GM12872 (cell line): ENCODE results near the gene NHS.

Experiments used
- CTCF ChIP-seq: IDR thresholded peaks from 3 replicates; pipeline ENCODE4 v1.5.1; 2011; ENCODE audit warnings: low read depth, mild to moderate bottlenecking, low read length, moderate library complexity; ENCODE audit not compliant: insufficient read depth

NHS gene

DNA sequence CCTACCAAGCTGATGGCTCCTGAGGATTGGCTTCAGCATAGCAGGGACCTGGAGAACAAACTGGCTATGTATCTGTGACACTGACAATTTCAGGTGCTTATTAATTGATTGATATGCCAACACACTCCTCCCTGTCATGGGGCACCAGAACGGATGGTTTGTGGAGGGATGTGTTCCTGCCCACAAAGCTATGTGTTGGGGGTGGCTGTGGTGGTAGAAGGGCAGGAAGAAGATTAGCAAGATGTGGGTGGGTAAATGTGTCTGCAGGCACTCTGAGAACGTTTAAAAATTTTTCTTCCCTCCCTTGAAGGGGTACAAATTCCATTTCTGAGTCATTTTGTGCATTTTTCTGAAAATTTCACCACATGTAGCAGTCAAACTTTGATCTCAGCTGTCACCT is 307.3 kb downstream of the NHS start:
- TF ChIP-seq CTCF, result no peak

GRCh38 chrX:17685026-17685425 is 310.0 kb downstream of the NHS start:
- TF ChIP-seq CTCF, result no peak

DNA sequence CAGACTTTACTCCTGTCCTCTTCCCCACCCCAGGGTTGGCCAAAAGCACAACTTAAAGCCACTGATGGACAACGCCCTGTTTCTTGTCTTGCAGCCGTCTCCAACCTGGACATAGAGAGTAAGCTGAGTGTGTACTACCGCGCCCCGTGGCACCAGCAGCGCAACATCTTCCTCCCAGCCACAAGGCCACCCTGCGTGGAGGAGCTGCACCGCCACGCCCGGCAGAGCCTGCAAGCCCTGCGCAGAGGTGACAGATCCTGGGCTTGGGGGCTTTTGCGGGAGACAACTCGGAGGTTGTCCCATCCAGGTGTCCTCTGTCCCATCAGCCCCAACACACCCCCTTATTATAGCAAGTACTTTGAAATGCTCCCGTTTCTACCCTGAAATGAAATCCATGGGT is 312.6 kb downstream of the NHS start:
- no peak for TF ChIP-seq CTCF

DNA sequence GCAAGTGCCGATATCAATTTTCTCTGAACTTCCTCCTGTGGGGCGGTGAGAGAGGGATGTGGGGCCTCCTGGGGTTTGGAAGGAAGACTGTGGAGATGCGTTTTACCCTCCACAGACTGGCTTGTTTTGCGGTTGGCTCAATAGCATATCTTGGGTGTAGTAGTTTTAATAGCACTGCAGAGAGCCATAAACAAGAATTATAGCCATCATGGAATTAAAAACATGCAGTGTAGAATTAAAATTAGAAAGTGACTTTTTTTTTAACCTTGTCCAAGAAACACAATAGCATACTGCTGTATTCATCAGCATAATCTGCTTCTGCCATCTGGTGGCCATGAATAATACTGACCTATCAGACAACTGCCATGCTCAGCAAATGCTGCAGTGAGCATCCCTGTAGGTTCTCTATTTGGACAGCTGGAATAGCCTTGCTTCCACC is 315.0 kb downstream of the NHS start:
- peak; percentile 50 for TF ChIP-seq CTCF

- TF ChIP-seq CTCF, result no peak
Measured at GRCh38 chrX:17692709-17693346, 317.8 kb downstream of the NHS start.

DNA sequence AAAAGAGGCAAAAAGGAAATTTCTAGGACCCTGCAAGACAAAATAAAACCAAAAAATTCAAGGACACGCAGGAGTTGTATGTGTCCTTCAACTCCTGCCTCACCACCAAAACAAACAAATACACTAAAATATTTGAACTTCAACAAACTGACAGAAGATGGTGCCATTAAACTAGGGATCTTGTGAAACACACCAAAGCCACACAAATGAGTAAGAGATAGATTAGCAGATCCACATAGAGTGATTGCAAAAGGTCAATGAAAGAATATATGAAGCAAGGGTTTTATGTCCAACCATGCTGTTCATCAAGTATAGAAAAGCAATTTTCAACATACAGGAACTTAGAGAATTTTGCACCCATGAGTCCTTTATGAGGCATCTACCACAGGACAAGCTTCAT is 322.2 kb downstream of the NHS start:
- TF ChIP-seq CTCF, result no peak

GRCh38 chrX:17700976-17701375 is 326.0 kb downstream of the NHS start:
- no peak for TF ChIP-seq CTCF
